GM12892 (cell line): ENCODE data around the gene KIF7.

Experiments
- DNase-seq: peaks from one replicate; pipeline ENCODE4 v3.0.0; 2011; ENCODE audit not compliant: insufficient read length
- FAIRE-seq: peaks from 2 replicates; lab custom pipeline; 2011; peaks lifted over from hg19 to GRCh38; lab: Jason Lieb, UNC
- POLR2A ChIP-seq: IDR thresholded peaks from 2 replicates; pipeline ENCODE4 v1.6.1; 2011; ENCODE audit warnings: low read depth, low read length, control low read depth
- POLR2AphosphoS5 ChIP-seq: IDR thresholded peaks from 2 replicates; pipeline ENCODE4 v1.6.1; 2011; ENCODE audit warnings: low read depth, low read length, control low read depth
- TAF1 ChIP-seq: IDR thresholded peaks from 2 replicates; pipeline ENCODE4 v1.6.1; 2011; ENCODE audit warnings: low read depth, mild to moderate bottlenecking, control low read depth, low read length, borderline replicate concordance

The KIF7 gene

GRCh38 chr15:89668171-89668570 is 12.9 kb upstream of the KIF7 start:
- DNase-seq (no peak), FAIRE-seq (no peak)
- TF ChIP-seq POLR2A (no peak), POLR2AphosphoS5 (no peak), TAF1 (no peak)

GRCh38 chr15:89667706-89667960 is 12.4 kb upstream of the KIF7 start:
- TF ChIP-seq POLR2AphosphoS5: no peak
- TF ChIP-seq POLR2A: no peak
- no peak for TF ChIP-seq TAF1
- FAIRE-seq (no peak), DNase-seq (no peak)

DNA sequence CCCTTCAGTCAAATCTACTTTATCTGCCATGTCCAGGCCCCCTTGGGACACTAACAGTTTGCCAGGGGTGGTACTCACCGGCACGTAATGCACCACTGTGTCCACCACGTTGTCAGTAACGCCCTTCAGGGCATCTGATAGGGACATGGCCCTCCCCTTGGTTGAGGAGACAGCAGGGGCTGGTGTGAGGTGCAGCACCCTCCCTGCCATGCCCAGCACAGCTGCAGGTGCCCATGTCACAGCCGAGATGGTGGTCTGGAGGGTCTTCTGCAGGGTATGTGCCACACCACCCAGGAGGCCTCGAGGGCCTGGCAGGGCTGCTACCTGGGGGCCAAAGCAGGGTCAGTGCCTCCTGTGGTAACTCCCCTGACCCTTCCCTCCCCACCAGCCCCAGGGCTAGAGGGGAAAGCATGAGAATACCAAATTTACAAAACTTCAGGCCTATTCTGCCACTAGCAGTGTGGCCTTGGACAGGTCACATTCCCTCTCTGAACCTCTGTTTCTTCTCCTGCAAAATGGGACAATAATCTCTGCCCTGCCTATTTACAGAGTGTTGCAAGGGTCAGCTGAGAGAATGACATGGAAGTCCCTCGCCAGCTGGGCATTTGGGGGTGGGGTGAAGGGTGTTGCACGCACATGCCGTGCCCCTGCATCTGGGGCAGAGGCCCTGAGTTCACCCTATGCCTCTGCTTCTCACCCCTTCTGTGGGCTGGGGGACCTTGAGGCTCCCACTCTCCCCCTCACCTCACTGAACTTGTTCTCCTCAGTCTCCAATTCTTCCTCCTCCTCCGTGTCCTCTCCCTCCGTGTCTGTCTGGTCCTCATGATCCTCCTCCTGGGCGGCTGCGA is 11.8 kb upstream of the KIF7 start:
- FAIRE-seq: no peak
- no peak for TF ChIP-seq TAF1
- no peak for TF ChIP-seq POLR2AphosphoS5
- no peak for TF ChIP-seq POLR2A
- no peak for DNase-seq

DNA sequence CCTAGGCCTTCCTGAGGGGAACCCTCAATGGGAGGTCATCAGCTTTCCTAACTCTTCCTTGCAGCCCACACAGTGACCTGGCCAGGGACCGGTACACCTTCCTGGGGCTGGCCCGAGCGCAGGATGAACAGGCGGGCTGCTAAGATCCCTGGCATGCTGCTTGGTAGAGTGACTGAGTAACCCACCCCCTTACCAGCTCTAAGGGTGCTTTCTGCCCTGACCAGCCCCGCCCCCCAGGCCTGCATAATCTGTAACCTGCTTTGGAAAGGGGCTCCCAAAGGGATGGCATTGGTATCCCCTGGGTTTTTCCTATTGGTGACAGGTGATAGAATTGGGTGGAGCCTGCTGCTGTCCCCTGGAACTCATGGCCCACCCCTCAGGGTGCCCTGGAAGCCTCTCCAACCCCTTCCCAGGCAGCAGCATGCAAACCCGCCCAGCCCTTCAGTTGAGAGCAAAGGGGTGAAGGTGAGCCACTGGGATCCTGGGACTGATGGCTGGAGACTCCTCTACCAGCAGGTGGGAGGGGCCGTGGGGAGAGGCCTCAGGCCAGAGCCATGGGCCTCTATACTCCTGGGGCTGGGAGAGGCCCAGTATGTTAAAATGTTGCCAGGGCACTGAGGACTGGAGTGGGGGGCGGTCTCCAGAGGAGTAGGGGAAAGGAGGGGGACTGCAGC is 11.1 kb upstream of the KIF7 start:
- no peak for TF ChIP-seq TAF1
- no peak for TF ChIP-seq POLR2AphosphoS5
- TF ChIP-seq POLR2A: no peak
- no peak for DNase-seq
- FAIRE-seq: no peak

DNA sequence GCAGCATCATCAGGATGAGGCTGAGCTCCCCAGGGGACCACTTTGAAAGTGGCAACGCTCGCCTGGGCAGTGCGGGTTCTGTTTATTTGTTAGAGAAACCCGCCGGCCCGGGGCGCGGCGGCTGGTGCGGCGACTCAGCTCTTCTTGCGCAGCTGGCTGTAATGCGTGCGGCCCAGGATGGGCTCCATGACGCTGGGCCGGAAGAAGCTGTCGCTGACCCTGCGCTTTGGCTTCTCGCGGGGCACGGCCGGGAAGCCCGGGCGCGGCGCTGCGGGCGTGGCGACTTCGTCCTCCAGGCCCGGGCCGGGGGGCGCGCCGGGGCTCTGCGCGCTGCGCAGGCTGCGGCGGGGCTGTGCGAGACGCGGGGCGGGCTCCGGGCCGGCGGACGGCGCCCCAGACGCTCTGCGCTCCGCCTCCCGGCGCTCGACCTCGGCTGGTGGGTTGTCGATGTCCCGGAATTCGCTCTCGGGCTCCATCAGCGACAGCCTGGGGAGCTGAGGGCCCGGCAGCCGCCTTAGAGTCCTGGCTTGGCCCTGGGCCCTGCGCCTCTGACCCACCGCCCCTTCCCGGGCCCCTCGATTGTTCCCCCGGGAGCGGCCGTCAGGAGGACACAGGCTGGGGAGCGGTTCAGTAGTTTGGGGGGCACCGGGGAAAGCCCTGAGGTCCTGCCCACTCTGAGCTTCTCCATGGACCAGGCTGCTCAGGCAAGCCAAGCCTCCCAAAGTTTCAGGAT is 10.3 kb upstream of the KIF7 start:
- no peak for TF ChIP-seq POLR2AphosphoS5
- TF ChIP-seq TAF1: no peak
- no peak for TF ChIP-seq POLR2A
- no peak for FAIRE-seq
- DNase-seq: no peak

DNA sequence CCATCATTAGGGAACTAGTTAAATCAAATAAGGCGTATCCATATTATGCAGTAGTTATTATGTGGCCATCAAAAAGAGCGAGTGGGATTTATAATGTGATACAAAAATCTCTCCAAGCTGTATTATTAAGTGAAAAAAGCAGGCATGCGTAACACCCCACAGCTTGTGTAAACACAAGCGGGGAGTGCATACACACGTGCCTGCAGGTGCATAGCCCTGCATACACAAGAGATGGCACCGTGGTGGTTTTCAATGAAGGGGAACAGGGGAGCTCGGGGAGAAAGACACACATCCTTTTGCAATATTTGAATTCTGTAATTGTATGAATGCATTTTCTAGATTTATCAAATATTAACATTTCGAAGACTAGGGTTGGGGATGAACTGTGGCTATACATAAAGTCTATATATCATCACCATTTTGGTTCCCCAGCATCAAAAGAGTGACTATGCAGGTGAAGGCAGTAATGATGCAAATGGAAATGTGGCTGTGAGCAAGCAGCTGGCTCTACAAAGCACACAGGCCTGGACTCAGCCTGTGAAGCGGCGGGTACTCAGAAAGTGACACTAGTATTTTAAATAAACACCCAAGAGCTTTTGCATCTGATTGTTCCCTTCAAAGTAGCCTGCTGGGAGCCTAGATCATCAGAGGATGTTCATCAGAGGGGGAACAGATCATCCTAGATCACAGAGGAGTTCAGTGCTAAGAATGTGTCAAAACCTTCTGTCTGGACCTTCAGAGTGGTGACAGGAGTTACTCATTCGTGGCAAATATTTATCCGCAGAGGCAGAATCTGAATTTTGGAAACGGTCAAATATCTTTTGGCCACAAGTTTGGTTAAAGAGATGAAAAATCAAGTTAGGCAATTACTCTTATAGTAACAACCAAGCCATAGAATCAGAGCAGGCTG is 9.4 kb upstream of the KIF7 start:
- TF ChIP-seq POLR2AphosphoS5: no peak
- TF ChIP-seq TAF1: no peak
- no peak for TF ChIP-seq POLR2A
- FAIRE-seq: no peak
- no peak for DNase-seq

- DNase-seq: no peak
- TF ChIP-seq TAF1 (no peak), POLR2AphosphoS5 (no peak), POLR2A (no peak)
- no peak for FAIRE-seq
Measured at GRCh38 chr15:89662893-89663626, 7.8 kb upstream of the KIF7 start.

- TF ChIP-seq POLR2AphosphoS5: no peak
- TF ChIP-seq POLR2A: no peak
- TF ChIP-seq TAF1: no peak
- no peak for DNase-seq
- no peak for FAIRE-seq
Measured at GRCh38 chr15:89660556-89660955, 5.3 kb upstream of the KIF7 start.

GRCh38 chr15:89659295-89659694 is 4.0 kb upstream of the KIF7 start:
- FAIRE-seq: no peak
- DNase-seq: no peak
- TF ChIP-seq POLR2A (no peak), POLR2AphosphoS5 (no peak), TAF1 (no peak)

DNA sequence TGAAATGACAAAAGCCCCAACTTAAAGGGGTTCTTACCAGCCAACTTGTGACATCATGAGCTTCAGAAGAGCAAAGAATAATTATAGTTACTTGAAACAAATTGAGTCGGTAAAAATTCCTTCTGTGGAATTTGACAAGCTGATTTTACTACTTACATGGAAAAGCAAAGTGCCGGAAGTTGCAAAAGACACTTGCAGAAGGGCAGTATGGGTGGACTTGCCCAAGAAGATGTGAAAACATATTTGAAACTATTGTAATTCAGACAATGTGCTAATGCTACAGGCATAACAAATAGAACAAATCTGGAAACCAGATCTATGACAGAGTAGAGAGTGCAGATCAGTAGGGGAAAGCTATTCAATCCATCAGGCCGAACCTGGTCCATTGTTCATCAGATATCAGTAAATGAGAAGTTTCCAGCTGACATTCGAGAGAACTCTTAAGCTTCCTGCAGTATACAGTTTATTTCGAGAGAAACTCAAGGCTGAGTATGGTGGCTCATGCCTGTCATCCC is 2.5 kb upstream of the KIF7 start:
- TF ChIP-seq POLR2AphosphoS5 (no peak), TAF1 (no peak)
- DNase-seq (no peak), FAIRE-seq (no peak)
